ENCODE data around the gene LNPK.

DNA sequence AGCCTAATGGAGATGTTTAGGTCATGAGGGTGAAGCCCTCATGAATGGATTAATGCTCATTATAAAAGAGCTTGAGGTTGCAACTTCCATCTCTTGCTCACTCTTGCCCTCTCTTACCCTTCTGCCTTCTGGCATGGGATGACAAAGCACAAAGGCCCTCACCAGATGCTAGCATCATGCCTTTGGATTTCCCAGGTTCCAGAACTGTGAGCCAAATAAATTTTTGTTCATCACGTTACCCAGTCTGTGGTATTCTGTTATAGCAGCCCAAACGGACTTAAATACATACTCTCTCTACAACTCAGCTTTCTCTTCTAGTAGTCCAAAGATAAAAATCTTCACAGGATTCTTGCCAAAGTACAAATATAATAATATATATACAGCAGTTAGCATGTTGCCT, 75.8 kb downstream of the LNPK start:
- TF ChIP-seq, protein P1, sequence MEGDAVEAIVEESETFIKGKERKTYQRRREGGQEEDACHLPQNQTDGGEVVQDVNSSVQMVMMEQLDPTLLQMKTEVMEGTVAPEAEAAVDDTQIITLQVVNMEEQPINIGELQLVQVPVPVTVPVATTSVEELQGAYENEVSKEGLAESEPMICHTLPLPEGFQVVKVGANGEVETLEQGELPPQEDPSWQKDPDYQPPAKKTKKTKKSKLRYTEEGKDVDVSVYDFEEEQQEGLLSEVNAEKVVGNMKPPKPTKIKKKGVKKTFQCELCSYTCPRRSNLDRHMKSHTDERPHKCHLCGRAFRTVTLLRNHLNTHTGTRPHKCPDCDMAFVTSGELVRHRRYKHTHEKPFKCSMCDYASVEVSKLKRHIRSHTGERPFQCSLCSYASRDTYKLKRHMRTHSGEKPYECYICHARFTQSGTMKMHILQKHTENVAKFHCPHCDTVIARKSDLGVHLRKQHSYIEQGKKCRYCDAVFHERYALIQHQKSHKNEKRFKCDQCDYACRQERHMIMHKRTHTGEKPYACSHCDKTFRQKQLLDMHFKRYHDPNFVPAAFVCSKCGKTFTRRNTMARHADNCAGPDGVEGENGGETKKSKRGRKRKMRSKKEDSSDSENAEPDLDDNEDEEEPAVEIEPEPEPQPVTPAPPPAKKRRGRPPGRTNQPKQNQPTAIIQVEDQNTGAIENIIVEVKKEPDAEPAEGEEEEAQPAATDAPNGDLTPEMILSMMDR (IDR thresholded peaks at IDR 0.05; ENCODE audit: borderline replicate concordance, extremely low read depth, low read length, poor library complexity, severe bottlenecking) = no peak
- no peak for TF ChIP-seq EZH2 (IDR thresholded peaks at IDR 0.05; ENCODE audit: borderline replicate concordance, low read depth, low read length, severe bottlenecking)

All from DND-41 (cell line).